ENCODE results near the gene C1QA. TPM values are rescaled to one million over a fixed set of nuclear protein-coding genes. Genes with fewer than 3 reads are reported as not detected.

C1QA gene
- total and polyA plus RNA-seq, 2 of the 4 experiments (the other 2 are of a cell fraction): not detected

- ChIA-PET CTCF (no interaction called here), POLR2A (ENCODE audit: unreplicated experiment) (no interaction called here)
- no peak overlapping the region for H2BK120ac ChIP-seq (ENCODE audit: low read depth, low read length)
- dilution Hi-C loops (cut with HindIII; ENCODE audit: low sequenced_read_pairs, unreplicated experiment) (no loop called here), in situ Hi-C loops (cut with MboI; ENCODE audit: low sequenced_read_pairs) (no loop called here), intact Hi-C loops (cut with micrococcal nuclease) (loop anchor here (10.0 kb wide), 1 partner anchor 304 kb away; no protein-coding TSS in a partner anchor)
- H3K9me1 ChIP-seq (ENCODE audit: insufficient read depth, low read length): no peaks in the 10 kb centered on the region
- no peak for DNase-seq
- H3K14ac ChIP-seq (replicated peaks; ENCODE audit: low read depth, low read length): no peak overlapping the region
- no peak overlapping the region for H2AFZ ChIP-seq (replicated peaks; ENCODE audit: low read length, poor library complexity)
- no peaks in the 10 kb centered on the region for H3K79me1 ChIP-seq (ENCODE audit: low read depth in 1 of 2, low read length in 2 of 2)
- no peak overlapping the region for H2BK20ac ChIP-seq (ENCODE audit: low read depth, low read length)
- no peak overlapping the region for H3K4me3 ChIP-seq (ENCODE audit: insufficient read depth, low read depth, low read length)
- H3K4me2 ChIP-seq (ENCODE audit: low read depth, low read length): no peak overlapping the region
- ATAC-seq (ENCODE audit: low read depth): no peak
- no TSS peak for BruUV-seq (replicated peaks)
- no peak overlapping the region for H4K5ac ChIP-seq (ENCODE audit: low read depth, low read length)
- H2BK5ac ChIP-seq (ENCODE audit: low read depth, low read length, poor library complexity, severe bottlenecking): no peak overlapping the region
- H3K27ac ChIP-seq (ENCODE audit: insufficient read depth, low read length): no peak overlapping the region
- TF ChIP-seq RFX5 (IDR thresholded peaks at IDR 0.05; ENCODE audit: low read depth, low read length) (no peak), SMC3 (IDR thresholded peaks at IDR 0.05; ENCODE audit: low read depth, low read length) (no peak), NFE2L2 (IDR thresholded peaks at IDR 0.05; ENCODE audit: low read depth, low read length) (no peak), BHLHE40 (IDR thresholded peaks at IDR 0.05; ENCODE audit: low read depth, low read length) (no peak), RAD21 (IDR thresholded peaks at IDR 0.05; ENCODE audit: low read length) (no peak), CHD1 (IDR thresholded peaks at IDR 0.05; ENCODE audit: low read depth, low read length) (no peak), CEBPB (IDR thresholded peaks at IDR 0.05; ENCODE audit: low read depth, low read length) (no peak), RCOR1 (IDR thresholded peaks at IDR 0.05; ENCODE audit: insufficient replicate concordance, low read length) (no peak), MAZ (IDR thresholded peaks at IDR 0.05; ENCODE audit: borderline replicate concordance, low read depth, low read length) (no peak)
- TF ChIP-seq, protein P1, sequence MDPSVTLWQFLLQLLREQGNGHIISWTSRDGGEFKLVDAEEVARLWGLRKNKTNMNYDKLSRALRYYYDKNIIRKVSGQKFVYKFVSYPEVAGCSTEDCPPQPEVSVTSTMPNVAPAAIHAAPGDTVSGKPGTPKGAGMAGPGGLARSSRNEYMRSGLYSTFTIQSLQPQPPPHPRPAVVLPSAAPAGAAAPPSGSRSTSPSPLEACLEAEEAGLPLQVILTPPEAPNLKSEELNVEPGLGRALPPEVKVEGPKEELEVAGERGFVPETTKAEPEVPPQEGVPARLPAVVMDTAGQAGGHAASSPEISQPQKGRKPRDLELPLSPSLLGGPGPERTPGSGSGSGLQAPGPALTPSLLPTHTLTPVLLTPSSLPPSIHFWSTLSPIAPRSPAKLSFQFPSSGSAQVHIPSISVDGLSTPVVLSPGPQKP (IDR thresholded peaks at IDR 0.05; ENCODE audit: borderline replicate concordance, low read depth, low read length): no peak
- TF ChIP-seq, protein P2, sequence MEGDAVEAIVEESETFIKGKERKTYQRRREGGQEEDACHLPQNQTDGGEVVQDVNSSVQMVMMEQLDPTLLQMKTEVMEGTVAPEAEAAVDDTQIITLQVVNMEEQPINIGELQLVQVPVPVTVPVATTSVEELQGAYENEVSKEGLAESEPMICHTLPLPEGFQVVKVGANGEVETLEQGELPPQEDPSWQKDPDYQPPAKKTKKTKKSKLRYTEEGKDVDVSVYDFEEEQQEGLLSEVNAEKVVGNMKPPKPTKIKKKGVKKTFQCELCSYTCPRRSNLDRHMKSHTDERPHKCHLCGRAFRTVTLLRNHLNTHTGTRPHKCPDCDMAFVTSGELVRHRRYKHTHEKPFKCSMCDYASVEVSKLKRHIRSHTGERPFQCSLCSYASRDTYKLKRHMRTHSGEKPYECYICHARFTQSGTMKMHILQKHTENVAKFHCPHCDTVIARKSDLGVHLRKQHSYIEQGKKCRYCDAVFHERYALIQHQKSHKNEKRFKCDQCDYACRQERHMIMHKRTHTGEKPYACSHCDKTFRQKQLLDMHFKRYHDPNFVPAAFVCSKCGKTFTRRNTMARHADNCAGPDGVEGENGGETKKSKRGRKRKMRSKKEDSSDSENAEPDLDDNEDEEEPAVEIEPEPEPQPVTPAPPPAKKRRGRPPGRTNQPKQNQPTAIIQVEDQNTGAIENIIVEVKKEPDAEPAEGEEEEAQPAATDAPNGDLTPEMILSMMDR (conservative IDR thresholded peaks at IDR 0.05; ENCODE audit: low read depth, low read length): no peak
- peaks cover 73% of the 10 kb centered on the region for H3K27me3 ChIP-seq (ENCODE audit: control insufficient read depth, insufficient read depth, low read length)
- H2AK5ac ChIP-seq (ENCODE audit: low read depth, low read length): no peak overlapping the region
- no peaks in the 10 kb centered on the region for H3K36me3 ChIP-seq (ENCODE audit: control insufficient read depth, insufficient read depth, low read length)
- no peak overlapping the region for H3K23ac ChIP-seq (ENCODE audit: low read depth, low read length)
- no peak overlapping the region for H2BK15ac ChIP-seq (ENCODE audit: low read depth, low read length)
- no peak overlapping the region for H2AK9ac ChIP-seq (replicated peaks; ENCODE audit: low read depth, low read length, poor library complexity)
- no peak overlapping the region for H3K4ac ChIP-seq (ENCODE audit: low read depth, low read length)
- no peak overlapping the region for H3K9ac ChIP-seq (ENCODE audit: low read depth, low read length)
- no peaks in the 10 kb centered on the region for H4K20me1 ChIP-seq (ENCODE audit: insufficient read depth, low read length)
- H3K56ac ChIP-seq (ENCODE audit: extremely low read depth, insufficient read depth, low read length): no peak overlapping the region
- no peak overlapping the region for H4K91ac ChIP-seq (ENCODE audit: insufficient read depth, low read depth, low read length)
- H3K9me3 ChIP-seq (ENCODE audit: control insufficient read depth, insufficient read depth, low read length): no peaks in the 10 kb centered on the region
- H4K8ac ChIP-seq (ENCODE audit: low read depth in 2 of 2, low read length in 2 of 2): no peak overlapping the region
- no peaks in the 10 kb centered on the region for H3K4me1 ChIP-seq (ENCODE audit: control insufficient read depth, insufficient read depth, low read length)
- 87% methylated on average over 6 of the region's 19 CpGs; no CpG with 5 or more reads in 1 of the 2 experiments for WGBS, 2 experiments (ENCODE audit: extremely low coverage in 2 of 2, insufficient read length in 1 of 2)
- no peak overlapping the region for H3K18ac ChIP-seq (ENCODE audit: low read depth, low read length)
These were observed 24.4 kb downstream of the C1QA start for GRCh38 chr1:22660716-22661241.

Measured in IMR-90 (cell line).